Measurements from ENCODE around the gene EPB41L5.

GRCh38 chr2:120111193-120111592, 98.3 kb downstream of the EPB41L5 start:
- TF ChIP-seq POLR2A (IDR thresholded peaks at IDR 0.05; ENCODE audit: low read length): no peak
- no peak for TF ChIP-seq GATA1 (IDR thresholded peaks at IDR 0.05; ENCODE audit: low read depth, low read length)

Measured in erythroblast (primary cell).